Lower leg skin (tissue), 3 donors: Measurements from ENCODE around the gene PTHLH.

Source experiments
- POLR2A ChIP-seq, 2 donors: fragments of 450-650 bp; IDR thresholded peaks; one replicate each; pipeline ENCODE4 v1.6.1; 2016 to 2017; ENCODE audit warnings: antibody characterized with exemption in 2 of 2, mild to moderate bottlenecking in 1 of 2, moderate library complexity in 1 of 2
- TF ChIP-seq, protein P1 (sequence below), 3 donors: fragments of 450-650 bp; IDR thresholded peaks; one replicate each; pipeline ENCODE4 v1.5.1; 2016; ENCODE audit warnings: antibody characterized with exemption in 3 of 3, mild to moderate bottlenecking in 3 of 3, moderate library complexity in 2 of 3

DNA sequence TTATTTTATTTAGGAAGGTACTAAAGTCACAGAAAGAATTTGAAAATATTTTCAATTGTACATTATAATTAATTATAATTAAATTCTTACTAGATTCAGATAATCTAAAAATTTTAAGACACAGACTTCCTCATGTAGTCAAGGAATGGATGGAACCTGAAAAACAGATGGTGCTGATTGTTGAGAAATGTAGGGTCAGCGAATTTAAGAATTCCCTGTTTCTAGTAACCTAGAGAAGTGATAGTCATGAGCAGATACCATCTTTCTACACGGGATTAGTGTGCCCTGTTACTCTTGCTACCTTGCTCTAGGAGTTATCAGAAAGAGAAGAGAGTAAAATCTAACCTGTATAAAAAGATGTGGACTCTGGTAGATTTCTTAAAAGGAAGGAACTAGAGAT lies 37.5 kb upstream of the PTHLH start:
- TF ChIP-seq, protein P1, sequence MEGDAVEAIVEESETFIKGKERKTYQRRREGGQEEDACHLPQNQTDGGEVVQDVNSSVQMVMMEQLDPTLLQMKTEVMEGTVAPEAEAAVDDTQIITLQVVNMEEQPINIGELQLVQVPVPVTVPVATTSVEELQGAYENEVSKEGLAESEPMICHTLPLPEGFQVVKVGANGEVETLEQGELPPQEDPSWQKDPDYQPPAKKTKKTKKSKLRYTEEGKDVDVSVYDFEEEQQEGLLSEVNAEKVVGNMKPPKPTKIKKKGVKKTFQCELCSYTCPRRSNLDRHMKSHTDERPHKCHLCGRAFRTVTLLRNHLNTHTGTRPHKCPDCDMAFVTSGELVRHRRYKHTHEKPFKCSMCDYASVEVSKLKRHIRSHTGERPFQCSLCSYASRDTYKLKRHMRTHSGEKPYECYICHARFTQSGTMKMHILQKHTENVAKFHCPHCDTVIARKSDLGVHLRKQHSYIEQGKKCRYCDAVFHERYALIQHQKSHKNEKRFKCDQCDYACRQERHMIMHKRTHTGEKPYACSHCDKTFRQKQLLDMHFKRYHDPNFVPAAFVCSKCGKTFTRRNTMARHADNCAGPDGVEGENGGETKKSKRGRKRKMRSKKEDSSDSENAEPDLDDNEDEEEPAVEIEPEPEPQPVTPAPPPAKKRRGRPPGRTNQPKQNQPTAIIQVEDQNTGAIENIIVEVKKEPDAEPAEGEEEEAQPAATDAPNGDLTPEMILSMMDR (IDR thresholded peaks at IDR 0.05), result no peak
- TF ChIP-seq POLR2A (IDR thresholded peaks at IDR 0.05), result no peak
